Body of pancreas (tissue), 4 donors: Measurements from ENCODE around the gene CRELD2.

Experiments used
- CTCF ChIP-seq, 7 experiments: fragments of 450-650 bp in 4 of 7; fragments of 200-600 bp in 3 of 7; sonication (generic) in 3 of 7; IDR thresholded peaks; one replicate each; pipeline ENCODE4 v1.5.1; 2016 to 2019; ENCODE audit warnings: antibody characterized with exemption in 7 of 7
- POLR2A ChIP-seq, 3 donors: fragments of 450-650 bp; IDR thresholded peaks; one replicate each; pipeline ENCODE4 v1.6.1; 2016; ENCODE audit warnings: antibody characterized with exemption in 3 of 3, mild to moderate bottlenecking in 2 of 3

GRCh38 chr22:49961005-49961600, 42.7 kb downstream of the CRELD2 start:
- TF ChIP-seq CTCF (IDR thresholded peaks at IDR 0.05) (no peak), POLR2A (IDR thresholded peaks at IDR 0.05) (no peak)
